GM19463 (cell line): ENCODE results near the gene ITPR3.

Experiments
- ATAC-seq: cut with Tn5 transposase; IDR thresholded peaks from one replicate; pipeline ENCODE4 v1.9.1; 2021; ENCODE audit warnings: mild to moderate bottlenecking, moderate library complexity; ENCODE audit not compliant: unreplicated experiment

The ITPR3 gene

GRCh38 chr6:33683576-33684427 is 62.7 kb downstream of the ITPR3 start:
- ATAC-seq = no peak

- ATAC-seq = no peak
These were observed 63.3 kb downstream of the ITPR3 start for GRCh38 chr6:33684428-33684896.

GRCh38 chr6:33684983-33685382 is 63.9 kb downstream of the ITPR3 start:
- ATAC-seq = no peak

- ATAC-seq = no peak
These were observed 64.5 kb downstream of the ITPR3 start for GRCh38 chr6:33685411-33686224.

GRCh38 chr6:33686225-33686924 is 65.3 kb downstream of the ITPR3 start:
- ATAC-seq = no peak

- ATAC-seq = no peak
These were observed 66.2 kb downstream of the ITPR3 start for GRCh38 chr6:33686981-33687975.

- ATAC-seq = no peak
These were observed 66.9 kb downstream of the ITPR3 start for GRCh38 chr6:33688006-33688405.

- ATAC-seq = no peak
These were observed 67.5 kb downstream of the ITPR3 start for GRCh38 chr6:33688451-33689147.

- no peak for ATAC-seq
These were observed 68.0 kb downstream of the ITPR3 start for GRCh38 chr6:33689148-33689494.

- ATAC-seq = no peak
These were observed 68.8 kb downstream of the ITPR3 start for GRCh38 chr6:33689879-33690278.

- no peak for ATAC-seq
These were observed 69.6 kb downstream of the ITPR3 start for GRCh38 chr6:33690766-33691165.

GRCh38 chr6:33691456-33692077 is 70.4 kb downstream of the ITPR3 start:
- no peak for ATAC-seq

- ATAC-seq = no peak
These were observed 71.1 kb downstream of the ITPR3 start for GRCh38 chr6:33692078-33692759.

- no peak for ATAC-seq
These were observed 71.6 kb downstream of the ITPR3 start for GRCh38 chr6:33692760-33693158.

- no peak for ATAC-seq
These were observed 72.3 kb downstream of the ITPR3 start for GRCh38 chr6:33693186-33694105.

- no peak for ATAC-seq
These were observed 73.3 kb downstream of the ITPR3 start for GRCh38 chr6:33694401-33694931.

GRCh38 chr6:33694977-33695376 is 73.9 kb downstream of the ITPR3 start:
- ATAC-seq = no peak
